ENCODE measurements around the gene FARS2.

FARS2 gene

DNA sequence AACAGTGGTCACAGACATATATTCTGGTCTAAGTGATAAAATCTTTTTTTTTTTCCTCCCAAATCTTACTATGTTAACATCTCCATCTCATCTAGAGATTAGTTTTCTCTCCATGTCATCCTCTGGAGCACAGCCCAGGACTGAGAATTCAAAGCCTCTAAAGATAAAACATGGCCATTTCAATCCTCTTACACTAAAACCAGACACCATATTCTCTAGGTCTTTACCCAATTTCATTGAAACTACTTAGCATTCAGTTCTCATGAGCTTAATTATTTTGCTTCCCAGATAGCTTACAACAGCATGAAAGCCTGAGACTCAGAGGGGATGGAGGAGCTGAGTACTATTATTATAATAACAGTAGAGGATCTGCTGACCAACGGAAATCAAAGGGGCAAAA lies 92.7 kb downstream of the FARS2 start:
- no peak overlapping the region for H3K27ac ChIP-seq
- POLR2A ChIA-PET (ENCODE audit: low non-redundant PET): no interaction called here
- CTCF ChIA-PET: interaction anchor here (0.7 kb wide), 1 partner anchor 357 kb away, joined by 5 read pairs; no protein-coding TSS in a partner anchor
- TF ChIP-seq, protein P1, sequence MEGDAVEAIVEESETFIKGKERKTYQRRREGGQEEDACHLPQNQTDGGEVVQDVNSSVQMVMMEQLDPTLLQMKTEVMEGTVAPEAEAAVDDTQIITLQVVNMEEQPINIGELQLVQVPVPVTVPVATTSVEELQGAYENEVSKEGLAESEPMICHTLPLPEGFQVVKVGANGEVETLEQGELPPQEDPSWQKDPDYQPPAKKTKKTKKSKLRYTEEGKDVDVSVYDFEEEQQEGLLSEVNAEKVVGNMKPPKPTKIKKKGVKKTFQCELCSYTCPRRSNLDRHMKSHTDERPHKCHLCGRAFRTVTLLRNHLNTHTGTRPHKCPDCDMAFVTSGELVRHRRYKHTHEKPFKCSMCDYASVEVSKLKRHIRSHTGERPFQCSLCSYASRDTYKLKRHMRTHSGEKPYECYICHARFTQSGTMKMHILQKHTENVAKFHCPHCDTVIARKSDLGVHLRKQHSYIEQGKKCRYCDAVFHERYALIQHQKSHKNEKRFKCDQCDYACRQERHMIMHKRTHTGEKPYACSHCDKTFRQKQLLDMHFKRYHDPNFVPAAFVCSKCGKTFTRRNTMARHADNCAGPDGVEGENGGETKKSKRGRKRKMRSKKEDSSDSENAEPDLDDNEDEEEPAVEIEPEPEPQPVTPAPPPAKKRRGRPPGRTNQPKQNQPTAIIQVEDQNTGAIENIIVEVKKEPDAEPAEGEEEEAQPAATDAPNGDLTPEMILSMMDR (conservative IDR thresholded peaks at IDR 0.05; ENCODE audit: low read depth): no peak
- DNase-seq (ENCODE audit: low spot score): no peak

DNA sequence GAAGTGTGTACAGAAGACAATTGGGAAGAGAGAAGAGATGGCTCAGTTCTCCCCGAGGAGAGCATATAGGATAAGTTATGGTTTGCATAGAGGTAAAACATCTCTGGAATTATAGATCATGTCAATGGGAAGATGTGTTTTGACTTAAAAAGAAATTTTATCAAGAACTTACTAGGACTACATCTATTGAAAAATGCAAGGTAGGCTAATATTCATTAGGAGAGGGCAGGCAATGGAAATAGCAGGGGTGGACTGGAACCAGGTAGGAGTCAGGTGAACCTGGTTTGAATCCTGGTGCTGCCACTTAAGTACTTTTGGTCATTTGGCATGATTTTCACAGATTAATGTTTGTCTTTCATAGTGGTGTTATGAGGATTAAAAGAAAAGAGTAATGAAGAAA lies 96.2 kb downstream of the FARS2 start:
- CTCF ChIA-PET: no interaction called here
- POLR2A ChIA-PET (ENCODE audit: low non-redundant PET): no interaction called here
- no peak overlapping the region for H3K27ac ChIP-seq
- TF ChIP-seq, protein P1 (conservative IDR thresholded peaks at IDR 0.05; ENCODE audit: low read depth): no peak
- DNase-seq (ENCODE audit: low spot score): no peak

DNA sequence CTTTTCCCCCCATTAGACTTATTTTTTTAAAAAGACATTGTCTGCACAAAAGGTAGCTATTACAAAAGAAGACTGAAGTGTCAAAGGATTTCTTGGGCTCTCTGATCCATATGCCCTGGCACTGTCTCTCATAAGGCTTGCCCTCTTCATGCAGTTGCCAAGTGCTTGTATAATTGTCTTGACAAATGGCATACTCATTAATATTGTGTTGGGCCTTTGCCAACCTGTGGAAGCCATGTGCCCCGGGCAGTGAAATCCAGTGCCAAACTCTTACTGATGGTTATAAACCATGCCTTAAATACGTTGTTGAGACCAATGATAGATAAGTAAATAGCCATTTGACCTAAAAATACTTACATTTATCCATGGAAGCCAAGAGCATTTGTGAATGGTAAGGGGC lies 98.1 kb downstream of the FARS2 start:
- no peak overlapping the region for H3K27ac ChIP-seq
- CTCF ChIA-PET: no interaction called here
- POLR2A ChIA-PET (ENCODE audit: low non-redundant PET): no interaction called here
- DNase-seq (ENCODE audit: low spot score): no peak
- TF ChIP-seq, protein P1 (conservative IDR thresholded peaks at IDR 0.05; ENCODE audit: low read depth): no peak

DNA sequence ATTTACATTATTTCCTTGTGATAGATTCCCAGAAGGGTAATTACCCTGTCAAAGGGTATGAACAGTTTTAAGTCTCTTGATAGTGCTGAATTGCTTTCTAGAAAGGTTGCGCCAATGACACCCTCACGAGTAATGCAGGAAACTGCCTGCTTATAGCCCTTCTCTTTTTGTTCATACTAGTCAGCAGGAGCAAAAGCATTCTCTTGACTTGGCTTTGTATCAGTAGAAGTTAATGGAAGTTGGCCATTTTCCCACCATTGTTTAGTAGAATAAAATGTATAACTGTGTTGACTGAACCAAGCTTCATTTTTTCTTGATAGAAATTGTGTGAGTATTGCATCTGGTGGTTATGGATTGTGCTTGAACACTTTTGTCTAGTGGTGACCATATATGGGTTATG lies 100.1 kb downstream of the FARS2 start:
- TF ChIP-seq, protein P1 (conservative IDR thresholded peaks at IDR 0.05; ENCODE audit: low read depth): no peak
- no peak for DNase-seq (ENCODE audit: low spot score)
- CTCF ChIA-PET: no interaction called here
- H3K27ac ChIP-seq: no peak overlapping the region
- POLR2A ChIA-PET (ENCODE audit: low non-redundant PET): no interaction called here

DNA sequence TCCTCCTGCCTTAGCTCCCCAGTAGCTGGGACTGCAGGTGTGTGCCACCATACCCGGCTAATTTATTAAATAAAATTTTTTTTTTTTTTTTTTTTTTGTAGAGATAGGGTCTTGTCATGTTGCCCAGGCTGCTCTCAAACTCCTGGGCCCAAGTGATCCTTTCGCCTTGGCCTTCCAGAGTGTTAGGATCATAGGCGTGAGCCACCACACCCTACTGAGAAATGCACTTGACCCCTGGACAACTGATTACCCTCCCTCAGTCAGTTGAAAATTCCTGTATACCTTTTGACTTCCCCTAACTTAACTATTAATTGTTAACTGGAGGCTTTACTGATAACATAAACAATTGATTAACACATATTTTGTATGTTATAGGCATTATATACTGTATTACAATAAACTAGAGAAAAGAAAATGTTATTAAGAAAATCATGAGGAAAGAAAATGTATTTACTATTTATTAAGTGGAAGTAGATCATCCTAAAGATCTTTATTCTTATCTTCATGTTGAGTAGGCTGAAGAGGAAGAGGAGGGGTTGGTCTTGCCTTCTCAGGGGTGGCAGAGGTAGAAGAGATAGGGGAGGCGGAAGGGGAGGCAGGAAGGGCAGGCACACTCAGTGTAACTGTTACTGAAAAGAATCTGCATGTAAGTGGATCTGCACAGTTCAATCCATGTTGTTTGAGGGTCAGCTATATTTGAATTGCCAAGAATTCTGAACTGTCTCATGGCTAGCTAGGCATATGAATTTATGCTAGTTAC lies 104.3 kb downstream of the FARS2 start:
- ChIA-PET POLR2A (ENCODE audit: low non-redundant PET) (no interaction called here), CTCF (interaction anchor here (0.5 to 1.7 kb wide), 3 partner anchors 11 to 14 kb away, joined by 3 to 4 read pairs (median 4); no protein-coding TSS in a partner anchor)
- no peak overlapping the region for H3K27ac ChIP-seq
- TF ChIP-seq, protein P1 (conservative IDR thresholded peaks at IDR 0.05; ENCODE audit: low read depth): no peak
- DNase-seq (ENCODE audit: low spot score): no peak

DNA sequence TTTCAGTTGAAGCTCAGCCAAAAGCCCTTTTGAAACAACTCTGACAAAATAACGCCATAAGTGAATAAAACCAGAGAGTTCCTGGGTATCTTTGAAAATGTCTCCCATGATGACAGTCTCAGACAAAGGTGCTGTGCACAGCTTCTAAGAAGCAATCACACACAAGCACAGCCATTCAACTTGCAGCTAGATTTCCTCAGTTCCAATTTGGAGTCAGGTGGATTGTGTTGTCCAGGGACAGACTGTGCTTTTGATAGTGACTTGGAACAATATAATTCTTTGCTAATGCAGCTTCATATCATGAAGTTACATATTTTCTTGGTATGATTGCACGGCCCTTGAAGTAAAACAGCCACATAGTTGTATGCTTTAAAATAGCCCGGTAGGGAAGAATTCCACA lies 105.6 kb downstream of the FARS2 start:
- ChIA-PET POLR2A (ENCODE audit: low non-redundant PET) (no interaction called here), CTCF (interaction anchor here (1.7 kb wide), 1 partner anchor 13 kb away, joined by 4 read pairs; no protein-coding TSS in a partner anchor)

More for the DNA sequence above, 105.6 kb downstream of the FARS2 start:
- no peak for DNase-seq (ENCODE audit: low spot score)
- H3K27ac ChIP-seq: no peak overlapping the region
- TF ChIP-seq, protein P1 (conservative IDR thresholded peaks at IDR 0.05; ENCODE audit: low read depth): no peak
